GM23338 (cell line): ENCODE measurements around the gene GPR82.

Experiments
- CREB1 ChIP-seq: fragments of 250-450 bp; sonication (Bioruptor Pico); IDR thresholded peaks from 2 replicates; pipeline ENCODE4 v1.5.0; 2020; ENCODE audit warnings: low read depth, mild to moderate bottlenecking, moderate library complexity
- ETS1 ChIP-seq: IDR thresholded peaks from 2 replicates; pipeline ENCODE4 v1.6.1; 2016; ENCODE audit warnings: antibody characterized with exemption
- EZH2 ChIP-seq: fragments of 200-600 bp; sonication (generic); IDR thresholded peaks from one replicate; pipeline ENCODE4 v1.8.0; 2017; ENCODE audit warnings: antibody characterized with exemption, mild to moderate bottlenecking, low read depth; ENCODE audit not compliant: unreplicated experiment
- EZH2phosphoT487 ChIP-seq: fragments of 200-600 bp; sonication (generic); IDR thresholded peaks from one replicate; pipeline ENCODE4 v1.8.1; 2018; ENCODE audit warnings: antibody characterized with exemption; ENCODE audit not compliant: unreplicated experiment
- JUNB ChIP-seq: IDR thresholded peaks from one replicate; pipeline ENCODE4 v1.6.1; 2016; ENCODE audit warnings: antibody characterized with exemption; ENCODE audit not compliant: unreplicated experiment
- NANOG ChIP-seq: IDR thresholded peaks from 2 replicates; pipeline ENCODE4 v1.6.1; 2016; ENCODE audit warnings: antibody characterized with exemption, borderline replicate concordance
- POLR2AphosphoS5 ChIP-seq: IDR thresholded peaks from 2 replicates; pipeline ENCODE4 v1.6.1; 2016; ENCODE audit warnings: antibody characterized with exemption, low read depth
- REST ChIP-seq: IDR thresholded peaks from one replicate; pipeline ENCODE4 v1.6.1; 2018; ENCODE audit warnings: antibody characterized with exemption; ENCODE audit not compliant: unreplicated experiment
- STAT1 ChIP-seq: IDR thresholded peaks from one replicate; pipeline ENCODE4 v1.6.1; 2016; ENCODE audit warnings: antibody characterized with exemption; ENCODE audit not compliant: unreplicated experiment
- ZNF114 ChIP-seq: fragments of 250-450 bp; sonication (Bioruptor Pico); IDR thresholded peaks from 2 replicates; pipeline ENCODE4 v1.5.0; 2020; ENCODE audit warnings: mild to moderate bottlenecking, moderate library complexity
- ZNF331 ChIP-seq: fragments of 250-450 bp; sonication (Bioruptor Pico); IDR thresholded peaks from 2 replicates; pipeline ENCODE4 v1.5.0; 2020; ENCODE audit warnings: low read depth, mild to moderate bottlenecking, moderate library complexity
- TF ChIP-seq, protein P1 (sequence below), 2 experiments: fragments of 200-600 bp in 1 of 2; sonication (generic) in 1 of 2; conservative IDR thresholded peaks; 2 replicates each; pipeline versions ENCODE4 v1.5.1 to v1.6.1; 2016 to 2017; ENCODE audit warnings: antibody characterized with exemption in 2 of 2, low read depth in 2 of 2, mild to moderate bottlenecking in 2 of 2, moderate library complexity in 1 of 2

DNA sequence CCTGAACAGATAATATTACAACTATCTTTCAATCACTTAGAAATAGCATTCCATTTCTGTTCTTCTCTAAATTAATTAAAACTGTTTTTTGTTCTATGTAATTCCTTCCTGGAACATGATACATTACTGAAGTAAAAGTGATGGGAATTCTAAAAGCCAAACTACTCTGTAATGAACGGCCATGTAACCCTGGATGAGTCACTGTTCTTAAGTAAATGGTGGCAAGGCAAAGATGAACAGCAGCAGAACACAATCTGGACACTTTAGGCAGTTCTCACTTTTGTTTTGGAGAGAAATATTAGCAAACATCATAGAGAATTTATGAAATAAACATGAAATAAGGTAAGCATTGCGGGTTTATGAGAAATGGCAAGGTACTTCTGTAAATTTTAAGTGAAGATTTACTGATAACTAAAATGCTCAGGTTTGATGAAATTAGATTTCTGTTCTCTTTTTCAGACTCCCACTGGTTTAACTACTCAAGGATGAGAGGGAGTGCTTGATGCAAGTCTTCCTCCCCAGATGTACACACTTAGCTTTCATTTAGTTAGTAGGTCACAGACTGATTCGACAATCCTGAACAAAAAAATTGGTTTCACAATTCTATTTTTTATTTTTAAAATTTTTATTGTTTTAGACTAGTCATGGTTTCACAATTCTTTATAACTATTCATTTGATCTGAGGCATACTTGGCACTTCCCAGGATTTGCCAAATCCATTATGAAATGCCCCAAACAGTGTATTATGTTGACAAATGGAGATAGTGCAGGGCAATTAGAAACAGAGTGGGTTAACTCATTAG is 964 bp upstream of the GPR82 start:
- TF ChIP-seq POLR2AphosphoS5 (no peak), CREB1 (CRISPR knock-in tag) (no peak), ZNF331 (CRISPR knock-in tag) (no peak), REST (no peak), EZH2 (no peak), ETS1 (no peak), EZH2phosphoT487 (no peak), JUNB (no peak), NANOG (no peak), STAT1 (no peak), ZNF114 (CRISPR knock-in tag) (no peak)
- TF ChIP-seq, protein P1, sequence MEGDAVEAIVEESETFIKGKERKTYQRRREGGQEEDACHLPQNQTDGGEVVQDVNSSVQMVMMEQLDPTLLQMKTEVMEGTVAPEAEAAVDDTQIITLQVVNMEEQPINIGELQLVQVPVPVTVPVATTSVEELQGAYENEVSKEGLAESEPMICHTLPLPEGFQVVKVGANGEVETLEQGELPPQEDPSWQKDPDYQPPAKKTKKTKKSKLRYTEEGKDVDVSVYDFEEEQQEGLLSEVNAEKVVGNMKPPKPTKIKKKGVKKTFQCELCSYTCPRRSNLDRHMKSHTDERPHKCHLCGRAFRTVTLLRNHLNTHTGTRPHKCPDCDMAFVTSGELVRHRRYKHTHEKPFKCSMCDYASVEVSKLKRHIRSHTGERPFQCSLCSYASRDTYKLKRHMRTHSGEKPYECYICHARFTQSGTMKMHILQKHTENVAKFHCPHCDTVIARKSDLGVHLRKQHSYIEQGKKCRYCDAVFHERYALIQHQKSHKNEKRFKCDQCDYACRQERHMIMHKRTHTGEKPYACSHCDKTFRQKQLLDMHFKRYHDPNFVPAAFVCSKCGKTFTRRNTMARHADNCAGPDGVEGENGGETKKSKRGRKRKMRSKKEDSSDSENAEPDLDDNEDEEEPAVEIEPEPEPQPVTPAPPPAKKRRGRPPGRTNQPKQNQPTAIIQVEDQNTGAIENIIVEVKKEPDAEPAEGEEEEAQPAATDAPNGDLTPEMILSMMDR (conservative IDR thresholded peaks at IDR 0.05; ENCODE audit: low read depth in 2 of 2): no peak
